Measurements from ENCODE around the gene LNX1.
"Not testable (repeated sequence)": the region's sequence is repeated elsewhere in the genome, so short reads cannot be mapped to it uniquely, and the experiment has no call there.

LNX1 gene

DNA sequence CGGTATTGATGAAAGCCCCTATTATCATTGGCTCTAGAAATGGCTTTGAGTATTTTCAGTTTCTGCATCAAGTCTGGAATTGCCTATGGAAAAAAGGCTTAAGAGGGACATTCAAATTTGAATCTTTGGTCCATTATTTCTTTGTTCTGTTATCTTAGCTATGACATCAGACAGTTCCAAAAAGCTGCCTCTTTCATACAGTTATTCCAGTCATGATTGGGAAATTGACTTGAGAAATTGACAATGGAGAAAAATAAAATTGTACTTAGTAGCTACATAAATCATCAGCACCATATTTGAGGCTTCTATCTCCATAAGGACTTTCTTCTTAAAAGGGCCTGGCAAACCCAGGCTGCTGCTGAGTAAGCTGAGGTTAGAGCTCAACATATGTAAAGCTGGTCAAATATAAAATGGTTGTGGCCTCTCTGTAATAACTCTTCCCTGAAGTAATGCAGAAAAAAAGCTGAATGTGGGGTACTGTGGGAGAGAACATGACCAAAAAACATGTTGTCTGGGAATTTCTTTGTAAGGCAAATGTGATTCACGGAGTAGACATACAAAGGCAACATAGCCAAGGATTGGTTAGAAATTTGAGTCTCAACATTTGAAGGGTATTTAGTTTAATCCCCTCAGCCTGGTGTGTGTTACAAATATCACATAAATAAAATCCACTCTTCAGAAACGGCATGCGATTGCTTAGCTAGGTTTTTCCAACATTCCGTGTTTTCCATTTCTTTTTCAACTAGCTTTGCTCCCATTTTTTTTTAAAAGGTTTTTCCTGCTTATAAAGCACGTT lies 100.9 kb downstream of the LNX1 start:
- no peak for DNase-seq

GRCh38 chr4:53489279-53489889 lies 101.9 kb downstream of the LNX1 start:
- DNase-seq, result no peak

DNA sequence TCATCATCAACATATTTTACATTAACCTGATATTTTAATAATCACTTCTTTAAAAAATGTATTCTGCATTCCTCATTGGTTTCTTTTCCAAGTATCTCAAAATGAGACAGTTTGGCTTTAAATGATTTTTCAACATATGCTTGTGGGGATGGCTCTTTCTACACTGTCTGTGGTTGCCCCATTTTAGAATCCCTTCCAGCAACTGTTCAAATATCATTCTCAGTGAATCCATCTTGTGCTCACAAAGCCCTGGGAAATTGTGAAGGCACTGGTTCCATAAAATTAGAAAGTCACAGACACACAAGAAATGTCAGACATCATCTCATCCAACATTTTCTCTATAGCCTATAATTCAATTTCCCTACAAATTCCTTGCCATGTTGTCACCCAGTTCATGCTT lies 103.5 kb downstream of the LNX1 start:
- DNase-seq, result no peak

DNA sequence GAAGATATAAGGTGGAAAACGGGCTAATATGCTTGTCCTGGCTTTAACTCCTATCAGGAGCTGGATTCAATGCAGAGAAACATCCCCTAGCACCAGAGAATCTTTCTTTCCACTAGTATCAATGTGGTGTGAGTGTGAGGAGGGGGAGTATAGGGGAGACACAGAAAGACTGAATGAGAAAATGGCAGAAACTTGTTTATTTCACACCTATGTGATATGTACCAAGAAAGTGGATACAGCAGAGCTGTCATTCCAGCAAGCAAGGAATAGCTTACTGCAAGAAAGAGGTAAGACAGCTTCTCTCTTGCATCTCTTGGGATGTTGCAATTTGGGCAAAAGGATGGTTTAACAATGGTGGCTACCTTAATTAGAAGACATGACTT lies 105.6 kb downstream of the LNX1 start:
- DNase-seq, result no peak

DNA sequence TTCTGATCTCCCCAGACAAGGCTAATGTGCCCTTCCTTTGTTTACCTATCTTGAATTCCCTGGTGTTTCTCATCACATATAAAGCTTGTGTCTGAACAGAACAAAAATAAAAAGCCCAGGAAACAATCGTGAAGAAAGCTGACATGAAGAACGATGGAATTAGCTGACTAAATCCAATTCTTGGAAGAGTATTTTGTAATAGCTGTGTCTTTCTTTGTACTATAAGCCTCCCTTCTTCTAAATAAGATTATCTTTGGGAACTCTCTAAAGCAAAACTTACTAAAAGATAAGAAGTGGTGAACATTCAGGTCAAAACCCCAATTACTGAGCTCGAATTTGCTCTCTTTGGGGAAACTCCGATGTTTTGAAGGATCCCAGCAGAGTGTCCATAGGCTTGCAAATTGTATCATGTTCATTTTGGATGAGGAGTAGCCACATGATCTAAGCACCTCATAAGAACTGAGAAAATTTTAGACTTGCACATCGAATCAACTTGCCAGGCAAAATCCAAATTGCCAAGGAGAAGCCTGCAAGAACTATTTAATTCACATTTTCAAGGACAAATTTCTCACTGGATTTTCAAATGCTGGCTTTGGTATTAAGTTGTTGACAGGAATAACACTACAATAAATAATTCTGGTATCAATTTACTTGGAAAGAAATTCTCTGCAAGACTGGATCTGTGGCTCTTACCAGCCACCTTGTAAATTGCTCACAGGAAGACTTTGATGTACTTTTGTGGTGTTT lies 106.2 kb downstream of the LNX1 start:
- DNase-seq, result no peak

DNA sequence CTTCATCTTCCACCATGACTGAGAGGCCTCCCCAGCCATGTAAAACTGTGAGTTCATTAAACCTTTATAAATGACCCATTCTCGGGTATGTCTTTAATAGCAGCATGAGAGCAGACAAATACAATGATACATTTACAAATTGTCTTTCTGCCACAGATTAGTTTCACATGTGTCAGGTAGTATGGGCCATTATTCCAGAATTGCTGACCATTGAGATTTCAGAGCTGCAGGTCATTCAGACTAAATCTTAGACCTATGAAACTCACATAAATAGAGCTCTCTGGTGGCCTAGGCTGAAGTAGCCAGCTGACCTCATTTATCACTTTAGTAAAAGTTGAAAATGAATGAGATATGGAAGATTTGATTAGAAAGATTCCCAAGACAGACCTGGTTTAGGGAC lies 108.0 kb downstream of the LNX1 start:
- no peak for DNase-seq

DNA sequence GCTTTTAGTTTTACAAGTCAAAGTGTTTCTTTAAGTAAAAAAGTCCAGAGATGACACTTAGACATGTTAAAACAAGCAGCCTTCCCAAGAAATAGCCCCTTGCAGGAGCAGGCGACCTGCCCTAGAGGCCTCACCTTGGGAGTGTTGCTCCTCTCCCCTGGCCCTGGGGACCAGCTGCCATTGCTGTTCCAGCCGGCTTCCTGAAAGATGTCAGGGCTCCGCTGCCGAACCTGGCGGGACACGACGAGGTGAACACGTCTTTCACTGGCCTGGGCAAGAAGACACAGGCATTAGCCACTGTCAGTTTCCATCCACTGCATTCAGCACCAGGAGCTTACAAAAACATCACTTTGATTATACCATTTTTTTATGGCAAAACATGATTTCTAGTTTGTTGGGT lies 109.7 kb downstream of the LNX1 start:
- no peak for DNase-seq

DNA sequence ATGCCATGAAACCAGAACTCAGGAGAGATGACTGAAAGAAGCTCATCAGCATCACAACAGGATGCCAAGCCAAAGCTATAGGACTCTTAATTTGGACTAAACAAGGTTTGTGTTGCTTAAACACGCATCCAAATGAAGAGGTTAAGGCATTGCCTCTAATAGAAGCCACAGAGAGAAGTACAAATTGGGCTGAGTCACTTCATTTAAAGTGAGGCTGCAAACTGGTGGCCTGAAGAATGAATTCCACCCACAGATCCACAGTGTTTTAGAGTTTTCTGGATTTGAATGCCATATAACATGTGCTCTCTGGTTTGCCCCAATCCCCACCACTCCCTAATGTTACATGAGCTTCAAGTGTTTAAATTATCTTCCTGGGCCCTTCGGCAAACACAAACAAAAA lies 110.4 kb downstream of the LNX1 start:
- no peak for DNase-seq

- DNase-seq, result no peak
Measured at GRCh38 chr4:53479736-53480525, 111.4 kb downstream of the LNX1 start.

- DNase-seq, result no peak
Measured at GRCh38 chr4:53478671-53479456, 112.4 kb downstream of the LNX1 start.

- DNase-seq, result no peak
Measured at GRCh38 chr4:53477636-53478035, 113.7 kb downstream of the LNX1 start.

GRCh38 chr4:53477038-53477565 lies 114.2 kb downstream of the LNX1 start:
- DNase-seq, result no peak

GRCh38 chr4:53476232-53477037 lies 114.9 kb downstream of the LNX1 start:
- DNase-seq, result no peak

DNA sequence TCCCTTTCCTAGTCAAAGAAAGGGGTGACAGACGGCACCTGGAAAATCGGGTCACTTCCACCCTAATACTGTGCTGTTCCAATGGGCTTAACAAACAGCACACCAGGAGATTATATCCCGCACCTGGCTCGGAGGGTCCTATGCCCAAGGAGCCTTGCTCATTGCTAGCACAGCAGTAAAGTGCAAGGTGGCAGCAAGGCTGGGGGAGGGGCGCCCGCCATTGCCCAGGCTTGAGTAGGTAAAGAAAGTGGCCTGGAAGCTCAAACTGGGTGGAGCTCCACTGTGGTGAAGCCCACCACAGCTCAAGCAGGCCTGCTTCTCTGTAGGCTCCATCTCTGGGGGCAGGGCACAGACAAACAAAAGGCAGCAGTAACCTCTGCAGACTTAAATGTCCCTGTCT lies 124.7 kb downstream of the LNX1 start:
- not testable (repeated sequence) for DNase-seq

DNA sequence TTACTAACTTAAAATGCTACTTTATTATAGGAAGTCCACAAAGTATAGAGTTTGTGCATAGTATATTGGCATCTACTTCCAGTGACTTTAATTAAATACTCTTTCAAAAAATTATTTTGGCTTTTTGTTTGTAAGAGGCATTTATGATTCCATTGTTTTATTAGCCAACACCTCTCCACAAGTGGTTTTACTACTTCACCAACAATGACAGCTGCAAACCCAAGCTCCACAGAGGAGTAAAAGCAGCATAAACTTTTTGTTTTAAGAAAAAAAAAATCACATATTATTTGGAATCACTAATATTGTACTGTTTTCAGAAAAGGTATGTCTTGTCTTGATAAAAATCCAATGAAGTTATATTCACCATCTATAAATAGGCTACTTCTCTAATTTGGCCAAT lies 125.4 kb downstream of the LNX1 start:
- no peak for DNase-seq

- DNase-seq, result no peak
Measured at GRCh38 chr4:53465281-53465680, 126.0 kb downstream of the LNX1 start.

- no peak for DNase-seq
Measured at GRCh38 chr4:53463340-53463739, 127.9 kb downstream of the LNX1 start.

DNA sequence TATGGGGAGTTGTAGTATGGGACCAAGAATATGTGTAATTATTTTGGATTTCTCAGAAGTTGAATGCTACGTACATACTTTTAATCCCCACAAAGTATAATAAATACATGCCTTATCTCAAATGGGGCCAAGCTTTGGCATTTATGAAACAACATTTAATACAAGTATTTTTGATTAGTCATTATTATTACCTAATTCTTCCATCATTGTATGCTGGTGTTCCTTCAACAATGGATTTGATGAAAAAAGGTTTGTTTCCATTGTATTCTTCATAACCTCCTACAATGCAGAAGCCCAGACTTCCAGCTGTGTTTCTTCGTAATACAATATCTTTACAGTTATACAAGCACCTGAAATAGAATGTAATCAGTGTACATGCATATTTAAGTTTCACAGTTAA lies 130.0 kb downstream of the LNX1 start:
- no peak for DNase-seq

GRCh38 chr4:53459548-53459947 lies 131.7 kb downstream of the LNX1 start:
- DNase-seq, result no peak

GRCh38 chr4:53456178-53456577 lies 135.1 kb downstream of the LNX1 start:
- DNase-seq, result no peak

- DNase-seq, result no peak
Measured at GRCh38 chr4:53455766-53456165, 135.5 kb downstream of the LNX1 start.
